Measurements from ENCODE around the gene TAMALIN.

GRCh38 chr12:52044292-52044983, 37.7 kb downstream of the TAMALIN start:
- TF ChIP-seq CTCF (IDR thresholded peaks at IDR 0.05; ENCODE audit: borderline replicate concordance, extremely low read depth, low read length, poor library complexity, severe bottlenecking) (no peak), EZH2 (IDR thresholded peaks at IDR 0.05; ENCODE audit: borderline replicate concordance, low read depth, low read length, severe bottlenecking) (no peak)

Measured in DND-41 (cell line).